Pancreas (tissue), 10 donors: ENCODE measurements around the gene GADL1. TPM values are rescaled to one million over a fixed set of nuclear protein-coding genes. Genes with fewer than 3 reads are reported as not detected.

Source experiments
- ATAC-seq, 4 donors: fragments of 200-7000 bp; cut with Tn5 transposase; one replicate each; pipeline versions ENCODE4 v1.8.0 to v1.9.1; 2020; ENCODE audit warnings: mild to moderate bottlenecking in 4 of 4, moderate library complexity in 4 of 4
- DNase-seq, 6 donors: peaks; one replicate each; pipeline ENCODE4 v3.0.0-alpha.2; 2020
- FAIRE-seq: peaks from 2 replicates; lab custom pipeline; 2012; peaks lifted over from hg19 to GRCh38; lab: Jason Lieb, UNC
- H3K27ac ChIP-seq, 4 donors: fragments of 200-600 bp; sonication (generic); 1 replicate in 3 of 4; 2 replicates in 1 of 4; pipeline versions ENCODE4 v1.5.0 to v1.8.0; 2020
- H3K27me3 ChIP-seq, 4 donors: fragments of 200-600 bp; one replicate each; pipeline ENCODE4 v1.8.0; 2021
- H3K36me3 ChIP-seq, 3 donors: fragments of 200-600 bp; sonication (generic) in 1 of 3; one replicate each; pipeline versions ENCODE4 v1.5.0 to v1.8.0; 2020 to 2021
- H3K4me1 ChIP-seq, 3 donors: fragments of 200-600 bp; one replicate each; pipeline ENCODE4 v1.8.0; 2021
- H3K4me3 ChIP-seq, 4 donors: fragments of 200-600 bp; sonication (generic) in 2 of 4; one replicate each; pipeline versions ENCODE4 v1.5.0 to v1.8.0; 2020 to 2021
- H3K9me3 ChIP-seq, 4 donors: fragments of 200-600 bp; one replicate each; pipeline ENCODE4 v1.8.0; 2021
- CTCF ChIP-seq, 4 donors: fragments of 200-600 bp; sonication (generic) in 3 of 4; IDR thresholded peaks; one replicate each; pipeline versions ENCODE4 v1.5.0 to v1.8.0; 2021; ENCODE audit warnings: antibody characterized with exemption in 4 of 4
- WGBS, 2 donors: extraction: QIAGEN DNeasy Blood & Tissue Kit; methylation state at CpG; one replicate each; pipeline ENCODE4 v1.1.7; 2013; 5-methylcytosine and 5-hydroxymethylcytosine counted together
- intact Hi-C, 3 donors: fragments of 100-400 bp; cut with DNase I; formaldehyde crosslinking; loops; one replicate each; pipeline versions ENCODE4 v1.11.1 to v1.14.2; 2022
- polyA plus RNA-seq, 2 donors: library from polyadenylated mRNA; stranded (reverse); fragments of 200-250 nt; gene quantifications; one replicate each; pipeline ENCODE4 v1.2.3, GENCODE V29; 2013
- total RNA-seq, 6 donors: library from RNA; stranded (reverse); fragmentation: NEBNext Ultra II Directional in 4 of 6; extraction: Animal tissue kit (Norgen Biotek cat#: 25700) in 4 of 6; gene quantifications; one replicate each; pipeline versions ENCODE4 v1.2.1 to v1.2.4, GENCODE V29; 2021 to 2023
- donor health status: healthy with polysubstance abuse.
- donor health status: DM: no; HTN: no; CAD: no; lungs with moderate emphysema.
- donor health status: DM: no; HTN: no; CAD: no.
- donor health status: control.
- donor health status: control.
- donor health status: Bipolar disorder and iron deficiency.
- donor health status: DM: yes; HTN: yes; CAD: no.
- donor health status: DM: no; HTN: no; CAD: no.
- donor health status: DM: no; HTN: no; CAD: no.
- donor health status: DM: yes; HTN: yes; CAD: no.

Gene GADL1
- total and polyA plus RNA-seq, 8 donors = 0.07 TPM; not detected in 7

GRCh38 chr3:30743641-30744317 is 150.7 kb downstream of the GADL1 start:
- Histone ChIP-seq H3K36me3 (no peaks in the 10 kb centered on the region), H3K27ac (no peak overlapping the region), H3K4me1 (no peaks in the 10 kb centered on the region), H3K9me3 (no peaks in the 10 kb centered on the region), H3K27me3 (no peaks in the 10 kb centered on the region), H3K4me3 (no peak overlapping the region)
- intact Hi-C loops = no loop called here
- ATAC-seq = no peak
- no peak for DNase-seq
- TF ChIP-seq CTCF (IDR thresholded peaks at IDR 0.05) = no peak
- no peak for FAIRE-seq

- DNase-seq (no peak), FAIRE-seq (no peak), ATAC-seq (no peak)
- WGBS, 2 donors = 85 to 87% methylated on average over 4 of the region's 4 CpGs
- no peak overlapping the region for H3K27ac ChIP-seq
- H3K27me3 ChIP-seq = no peaks in the 10 kb centered on the region
- intact Hi-C loops = no loop called here
- H3K9me3 ChIP-seq = no peaks in the 10 kb centered on the region
- no peak overlapping the region for H3K4me3 ChIP-seq
- H3K36me3 ChIP-seq = no peaks in the 10 kb centered on the region
- no peaks in the 10 kb centered on the region for H3K4me1 ChIP-seq
- TF ChIP-seq CTCF (IDR thresholded peaks at IDR 0.05) = no peak
These were observed 151.5 kb downstream of the GADL1 start for GRCh38 chr3:30742796-30743619.

GRCh38 chr3:30741889-30742288 is 152.6 kb downstream of the GADL1 start:
- WGBS, 2 donors = 89 to 91% methylated on average over 2 of the region's 2 CpGs
- no peak overlapping the region for H3K4me3 ChIP-seq
- no peak for FAIRE-seq
- H3K36me3 ChIP-seq = no peaks in the 10 kb centered on the region
- no peaks in the 10 kb centered on the region for H3K9me3 ChIP-seq
- ATAC-seq = no peak
- no peaks in the 10 kb centered on the region for H3K27me3 ChIP-seq
- no peak for TF ChIP-seq CTCF (IDR thresholded peaks at IDR 0.05)
- no peak for DNase-seq
- intact Hi-C loops = no loop called here
- H3K27ac ChIP-seq = no peak overlapping the region
- no peaks in the 10 kb centered on the region for H3K4me1 ChIP-seq

- Histone ChIP-seq H3K4me1 (peaks cover 0 to 7% (median 0%) of the 10 kb centered on the region in 3 donors), H3K9me3 (no peaks in the 10 kb centered on the region), H3K36me3 (no peaks in the 10 kb centered on the region), H3K4me3 (no peak overlapping the region), H3K27me3 (no peaks in the 10 kb centered on the region), H3K27ac (no peak overlapping the region)
- FAIRE-seq (no peak), ATAC-seq (no peak), DNase-seq (no peak)
- 96 to 98% methylated on average over 3 of the region's 3 CpGs for WGBS, 2 donors
- TF ChIP-seq CTCF (IDR thresholded peaks at IDR 0.05) = no peak
- intact Hi-C loops = no loop called here
These were observed 155.9 kb downstream of the GADL1 start for GRCh38 chr3:30738605-30739004.
